Measurements from ENCODE around the gene D2HGDH.

DNA sequence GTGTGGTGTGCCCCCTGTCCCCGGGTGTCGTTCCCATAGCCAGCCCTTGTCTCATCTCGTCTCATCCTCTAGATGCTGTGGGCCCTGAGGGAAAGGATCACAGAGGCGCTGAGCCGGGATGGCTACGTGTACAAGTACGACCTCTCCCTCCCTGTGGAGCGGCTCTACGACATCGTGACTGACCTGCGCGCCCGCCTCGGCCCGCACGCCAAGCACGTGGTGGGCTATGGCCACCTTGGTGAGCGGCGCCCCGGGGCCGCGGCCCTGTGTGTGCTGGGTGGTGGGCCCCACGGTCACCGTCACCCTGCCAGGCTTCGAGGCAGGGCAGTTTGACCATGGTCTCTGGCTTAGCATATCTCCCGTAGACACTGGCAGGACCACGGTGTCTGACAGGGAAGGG, 21.3 kb downstream of the D2HGDH start:
- no peak for TF ChIP-seq POLR2A (IDR thresholded peaks at IDR 0.05)
- no peak for TF ChIP-seq POLR2AphosphoS5 (IDR thresholded peaks at IDR 0.05)
- TF ChIP-seq, protein P1, sequence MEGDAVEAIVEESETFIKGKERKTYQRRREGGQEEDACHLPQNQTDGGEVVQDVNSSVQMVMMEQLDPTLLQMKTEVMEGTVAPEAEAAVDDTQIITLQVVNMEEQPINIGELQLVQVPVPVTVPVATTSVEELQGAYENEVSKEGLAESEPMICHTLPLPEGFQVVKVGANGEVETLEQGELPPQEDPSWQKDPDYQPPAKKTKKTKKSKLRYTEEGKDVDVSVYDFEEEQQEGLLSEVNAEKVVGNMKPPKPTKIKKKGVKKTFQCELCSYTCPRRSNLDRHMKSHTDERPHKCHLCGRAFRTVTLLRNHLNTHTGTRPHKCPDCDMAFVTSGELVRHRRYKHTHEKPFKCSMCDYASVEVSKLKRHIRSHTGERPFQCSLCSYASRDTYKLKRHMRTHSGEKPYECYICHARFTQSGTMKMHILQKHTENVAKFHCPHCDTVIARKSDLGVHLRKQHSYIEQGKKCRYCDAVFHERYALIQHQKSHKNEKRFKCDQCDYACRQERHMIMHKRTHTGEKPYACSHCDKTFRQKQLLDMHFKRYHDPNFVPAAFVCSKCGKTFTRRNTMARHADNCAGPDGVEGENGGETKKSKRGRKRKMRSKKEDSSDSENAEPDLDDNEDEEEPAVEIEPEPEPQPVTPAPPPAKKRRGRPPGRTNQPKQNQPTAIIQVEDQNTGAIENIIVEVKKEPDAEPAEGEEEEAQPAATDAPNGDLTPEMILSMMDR (IDR thresholded peaks at IDR 0.05): no peak
- TF ChIP-seq EP300 (IDR thresholded peaks at IDR 0.05): no peak
